HL-60/S4 treated with phorbol 12-myristate 13-acetate at 8.2 ng/mL for 4 days and 3 days (cell line): ENCODE measurements around the gene HEXD.

Experiments
- in situ Hi-C: fragments of 300-500 bp; cut with MboI; formaldehyde crosslinking; loops from 2 replicates; pipeline ENCODE4 v1.15.0; 2022; ENCODE audit warnings: low sequenced_read_pairs

HEXD gene

GRCh38 chr17:82394278-82394677 lies 23.9 kb upstream of the HEXD start:
- in situ Hi-C loops, result no loop called here

DNA sequence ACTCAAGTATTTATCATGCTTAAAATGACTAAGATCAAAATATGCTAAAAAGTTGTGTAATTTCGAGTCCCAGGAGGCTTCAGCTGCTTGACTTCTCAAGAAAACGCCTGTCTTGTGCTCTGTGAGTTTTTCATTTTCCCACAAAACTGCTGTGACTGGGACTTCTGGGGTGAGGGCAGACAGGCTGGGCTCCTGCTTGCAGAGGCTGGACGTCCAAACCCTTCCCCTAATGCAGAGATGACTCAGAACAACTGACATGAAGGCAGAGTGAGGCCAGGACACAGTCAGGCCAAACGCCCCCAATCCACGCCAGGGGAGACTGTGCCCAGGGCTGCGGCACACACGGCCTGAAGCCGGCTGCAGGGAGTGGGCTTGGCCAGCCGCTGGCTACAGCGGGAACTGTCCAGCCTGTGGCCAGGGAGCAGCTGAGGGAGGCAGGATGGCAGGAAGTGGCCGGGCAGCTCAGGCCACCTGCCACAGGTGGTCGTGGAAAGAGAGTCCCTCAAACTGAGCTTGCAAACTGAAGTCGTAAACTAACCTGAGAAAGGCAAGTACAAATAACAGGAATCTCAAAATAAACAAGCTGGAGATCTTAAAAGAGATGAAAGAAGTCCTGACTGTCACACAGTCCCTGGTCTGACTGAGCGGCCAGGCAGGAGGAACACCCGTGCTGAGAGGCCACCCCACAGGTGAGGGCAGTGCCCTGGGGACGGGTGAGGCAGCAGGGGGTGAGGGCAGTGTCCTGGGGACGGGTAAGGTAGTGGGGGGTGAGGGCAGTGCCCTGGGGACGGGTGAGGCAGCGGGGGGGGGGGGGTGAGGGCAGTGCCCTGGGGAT lies 21.3 kb upstream of the HEXD start:
- in situ Hi-C loops, result no loop called here

GRCh38 chr17:82397449-82398335 lies 20.5 kb upstream of the HEXD start:
- in situ Hi-C loops, result no loop called here

- in situ Hi-C loops, result no loop called here
Observed at GRCh38 chr17:82399041-82399441, 19.1 kb upstream of the HEXD start.

DNA sequence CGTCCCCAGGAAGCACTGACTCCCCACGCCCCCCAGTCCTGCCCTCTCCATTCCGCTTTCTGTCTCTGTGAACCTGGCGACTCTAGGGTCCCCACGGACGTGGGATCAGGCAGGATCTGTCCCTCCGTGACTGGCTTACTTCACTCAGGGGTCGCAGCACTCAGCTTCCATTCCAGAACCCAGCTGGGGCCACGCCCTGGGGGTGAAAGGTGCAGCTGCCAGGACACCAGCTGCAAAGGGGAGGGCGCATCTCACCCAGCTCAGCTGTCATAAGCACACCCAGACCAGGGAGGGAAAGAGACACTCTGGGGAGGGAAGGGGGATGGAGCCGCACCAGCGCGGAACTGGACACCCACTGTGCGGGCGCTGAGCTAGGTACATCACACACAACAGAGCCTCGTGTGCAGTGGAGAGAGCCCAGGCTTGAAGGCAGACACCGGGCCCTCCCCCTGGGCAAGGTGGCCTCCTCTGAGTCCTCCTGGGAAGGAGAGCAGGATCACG lies 18.5 kb upstream of the HEXD start:
- in situ Hi-C loops, result loop anchor here (25.0 kb wide), 1 partner anchor 137 kb away; the partner anchor contains the start of gene CSNK1D

DNA sequence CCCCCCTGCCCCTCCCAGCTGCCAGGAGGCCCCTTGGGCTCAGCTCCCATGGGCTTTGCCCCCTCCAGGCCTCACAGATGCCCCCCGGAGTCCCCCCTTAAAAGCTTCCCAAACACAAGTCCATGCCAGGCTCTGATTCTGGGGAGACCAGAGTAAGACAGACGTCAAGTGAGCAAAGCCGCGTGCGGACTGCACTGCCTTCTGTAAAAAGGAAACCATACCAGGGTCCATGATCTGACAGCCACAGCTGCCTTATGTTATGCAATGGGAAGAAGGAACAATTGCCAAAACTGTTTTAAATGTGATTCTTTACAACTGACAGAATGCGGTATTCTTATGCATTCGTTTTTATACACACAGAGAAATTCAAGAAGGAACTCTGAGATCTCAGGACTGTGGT lies 17.9 kb upstream of the HEXD start:
- in situ Hi-C loops, result loop anchor here (25.0 kb wide), 1 partner anchor 138 kb away; the partner anchor contains the start of gene CSNK1D

- in situ Hi-C loops, result loop anchor here (25.0 kb wide), 1 partner anchor 139 kb away; the partner anchor contains the start of gene CSNK1D
Observed at GRCh38 chr17:82400830-82401229, 17.3 kb upstream of the HEXD start.

GRCh38 chr17:82402865-82403264 lies 15.3 kb upstream of the HEXD start:
- in situ Hi-C loops, result loop anchor here (25.0 kb wide), 1 partner anchor 141 kb away; the partner anchor contains the start of gene CSNK1D

- in situ Hi-C loops, result loop anchor here (25.0 kb wide), 1 partner anchor 142 kb away; the partner anchor contains the start of gene CSNK1D
Observed at GRCh38 chr17:82403662-82404660, 14.2 kb upstream of the HEXD start.

DNA sequence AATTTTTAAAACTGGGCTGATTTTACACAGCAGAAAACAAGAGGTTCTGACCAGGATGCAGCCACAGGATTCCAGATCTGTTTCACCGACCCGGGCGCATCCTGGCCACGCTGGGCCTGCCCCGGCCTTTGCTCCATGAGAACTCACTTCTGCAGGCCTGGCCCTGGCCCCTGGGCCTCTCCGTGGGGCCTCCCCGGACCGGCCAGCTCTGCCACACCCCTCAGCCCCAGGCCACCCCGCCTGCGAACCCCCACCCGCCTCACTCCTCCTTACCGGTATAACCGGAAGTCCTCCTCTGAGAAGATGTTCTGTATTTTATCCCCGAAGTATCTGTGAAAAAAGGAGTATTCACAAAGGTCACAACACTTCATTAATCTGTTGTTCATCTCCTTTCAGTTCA lies 13.1 kb upstream of the HEXD start:
- in situ Hi-C loops, result loop anchor here (25.0 kb wide), 1 partner anchor 143 kb away; the partner anchor contains the start of gene CSNK1D

DNA sequence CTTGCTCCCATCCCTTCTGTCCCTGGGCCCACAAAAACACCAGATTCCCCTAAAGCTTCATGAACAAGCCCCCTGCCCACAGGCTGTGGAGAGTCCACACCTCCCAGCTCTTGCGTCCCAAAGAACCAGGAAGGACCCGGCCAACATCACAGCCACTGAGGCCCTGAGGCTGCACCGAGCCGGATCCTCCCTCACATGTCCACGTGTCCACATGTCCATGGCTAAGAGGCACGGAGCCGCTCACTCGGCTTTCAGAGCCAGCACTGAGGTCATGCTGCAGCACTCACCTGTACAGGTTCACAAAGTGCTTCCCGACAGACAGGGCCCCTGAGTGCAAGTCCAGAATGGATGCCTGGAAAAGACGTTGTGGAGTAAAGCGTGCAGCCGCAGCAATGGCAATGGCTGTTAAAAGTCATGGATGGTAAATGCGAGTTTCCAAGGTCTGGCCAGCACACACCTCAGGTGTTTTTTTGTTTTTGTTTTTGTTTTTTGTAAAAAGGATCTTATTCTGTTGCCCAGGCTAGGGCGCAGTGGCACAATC lies 11.9 kb upstream of the HEXD start:
- in situ Hi-C loops, result loop anchor here (25.0 kb wide), 1 partner anchor 144 kb away; the partner anchor contains the start of gene CSNK1D

DNA sequence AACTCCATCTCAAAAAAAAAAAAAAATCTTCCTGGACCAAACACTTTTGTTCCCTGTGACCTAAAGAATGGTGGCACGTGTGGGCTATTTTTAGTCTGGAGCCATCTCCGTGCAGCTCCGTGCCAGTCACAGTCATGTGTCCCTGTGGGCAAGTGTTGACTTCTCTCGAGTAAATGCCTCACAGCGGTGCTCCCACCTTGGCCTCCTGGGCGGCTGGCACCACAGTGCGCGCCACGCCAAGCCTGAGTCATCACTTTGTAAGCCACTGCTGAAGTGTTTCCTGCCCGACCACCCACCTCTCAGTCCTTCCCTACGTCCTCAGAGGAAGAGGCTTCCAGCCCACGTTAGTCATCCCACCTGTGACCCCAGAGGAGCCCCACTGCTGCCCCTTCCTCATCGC lies 10.9 kb upstream of the HEXD start:
- in situ Hi-C loops, result loop anchor here (25.0 kb wide), 1 partner anchor 145 kb away; the partner anchor contains the start of gene CSNK1D

GRCh38 chr17:82408288-82408937 lies 9.7 kb upstream of the HEXD start:
- in situ Hi-C loops, result loop anchor here (25.0 kb wide), 1 partner anchor 146 kb away; the partner anchor contains the start of gene CSNK1D

- in situ Hi-C loops, result loop anchor here (25.0 kb wide), 1 partner anchor 147 kb away; the partner anchor contains the start of gene CSNK1D
Observed at GRCh38 chr17:82408938-82409318, 9.2 kb upstream of the HEXD start.

DNA sequence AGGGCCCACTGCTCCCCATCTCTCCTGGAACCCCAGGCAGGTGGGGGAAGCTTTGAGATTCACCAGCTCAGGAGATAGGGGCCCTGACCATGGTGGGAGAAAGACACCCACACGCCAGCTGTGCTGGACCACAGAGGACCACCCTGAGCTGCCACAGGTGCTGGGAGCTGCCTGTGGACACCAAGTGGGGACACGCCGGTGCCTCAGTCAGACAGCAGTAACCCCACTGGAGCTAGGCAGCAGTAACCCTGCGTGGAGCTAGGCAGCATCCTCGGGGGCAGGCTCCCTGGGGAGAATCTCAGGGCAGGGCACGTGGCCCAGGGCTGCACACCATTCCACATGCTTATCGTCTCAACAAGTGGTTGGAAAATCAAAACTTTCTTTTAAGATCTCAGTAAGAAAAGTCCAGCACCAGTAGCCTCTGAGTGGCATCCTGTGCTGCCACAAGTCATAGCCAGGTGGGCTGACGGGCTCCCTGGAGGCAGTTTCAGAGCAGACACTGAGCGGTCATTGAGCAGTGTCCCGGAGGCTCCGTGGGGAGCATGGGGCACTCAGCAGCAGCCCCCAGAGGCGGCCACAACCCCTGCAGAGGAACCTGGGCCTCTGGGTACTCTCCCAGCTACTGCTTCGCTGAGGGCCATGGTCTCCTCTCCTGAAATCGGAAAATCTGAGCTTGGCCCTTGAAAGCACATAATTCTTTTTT lies 8.0 kb upstream of the HEXD start:
- in situ Hi-C loops, result loop anchor here (5.0 to 25.0 kb wide), 2 partner anchors 58 to 148 kb away; partner anchors contain the start of gene CSNK1D

DNA sequence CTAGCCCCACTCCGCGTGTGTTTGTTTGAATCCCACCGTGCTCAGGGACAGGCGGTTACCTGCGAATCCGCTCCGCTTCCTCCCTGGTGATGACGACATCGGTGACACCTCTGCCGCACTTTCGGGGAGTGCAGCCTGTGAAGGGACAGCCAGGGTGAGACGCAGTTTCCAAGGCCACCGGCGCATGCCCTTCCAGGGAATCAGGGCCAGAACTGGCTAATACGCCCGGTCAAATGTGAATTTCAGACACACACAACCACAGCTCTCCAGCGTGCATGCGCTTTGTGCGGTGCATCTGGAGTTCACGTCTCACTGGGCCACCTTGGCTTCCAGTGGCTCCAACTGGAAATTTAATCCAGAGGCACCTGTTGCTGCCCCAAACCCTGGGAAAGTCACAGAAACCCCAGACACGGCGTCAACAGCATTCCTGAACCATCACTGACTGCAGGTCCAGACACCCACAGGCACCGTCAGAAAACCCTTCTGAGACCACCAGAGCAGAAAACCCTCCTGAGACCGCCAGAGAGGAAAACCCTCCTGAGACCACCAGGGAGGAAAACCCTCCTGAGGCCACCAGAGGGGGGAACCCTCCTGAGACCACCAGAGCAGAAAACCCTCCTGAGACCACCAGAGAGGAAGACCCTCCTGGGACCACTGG lies 6.6 kb upstream of the HEXD start:
- in situ Hi-C loops, result loop anchor here (5.0 to 25.0 kb wide), 2 partner anchors 59 to 149 kb away; partner anchors contain the start of gene CSNK1D

DNA sequence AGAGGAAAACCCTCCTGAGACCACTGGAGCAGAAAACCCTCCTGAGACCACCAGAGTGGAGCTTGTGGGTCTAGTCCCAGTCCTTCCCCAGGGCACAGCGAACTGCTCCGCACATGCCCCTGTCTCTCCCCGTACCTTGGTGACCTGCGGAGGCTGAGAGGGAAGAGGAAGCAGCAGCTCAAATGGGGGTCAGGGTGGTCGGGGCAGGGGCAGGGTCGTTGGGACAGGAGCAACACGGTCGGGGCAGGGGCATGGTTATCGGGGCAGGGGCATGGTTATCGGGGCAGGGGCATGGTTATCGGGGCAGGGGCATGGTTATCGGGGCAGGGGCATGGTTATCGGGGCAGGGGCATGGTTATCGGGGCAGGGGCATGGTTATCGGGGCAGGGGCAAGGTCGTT lies 6.1 kb upstream of the HEXD start:
- in situ Hi-C loops, result loop anchor here (5.0 to 25.0 kb wide), 2 partner anchors 60 to 150 kb away; partner anchors contain the start of gene CSNK1D
